GM18505 (cell line): Measurements from ENCODE around the gene IL21R.

ENCODE experiments used
- ATAC-seq: cut with Tn5 transposase; IDR thresholded peaks from one replicate; pipeline ENCODE4 v1.9.1; 2021; ENCODE audit not compliant: unreplicated experiment
- POLR2A ChIP-seq: IDR thresholded peaks from 4 replicates; pipeline ENCODE4 v1.6.1; 2011; ENCODE audit warnings: borderline replicate concordance; ENCODE audit not compliant: insufficient read depth, insufficient read length; ENCODE audit errors: extremely low read depth

Gene IL21R

DNA sequence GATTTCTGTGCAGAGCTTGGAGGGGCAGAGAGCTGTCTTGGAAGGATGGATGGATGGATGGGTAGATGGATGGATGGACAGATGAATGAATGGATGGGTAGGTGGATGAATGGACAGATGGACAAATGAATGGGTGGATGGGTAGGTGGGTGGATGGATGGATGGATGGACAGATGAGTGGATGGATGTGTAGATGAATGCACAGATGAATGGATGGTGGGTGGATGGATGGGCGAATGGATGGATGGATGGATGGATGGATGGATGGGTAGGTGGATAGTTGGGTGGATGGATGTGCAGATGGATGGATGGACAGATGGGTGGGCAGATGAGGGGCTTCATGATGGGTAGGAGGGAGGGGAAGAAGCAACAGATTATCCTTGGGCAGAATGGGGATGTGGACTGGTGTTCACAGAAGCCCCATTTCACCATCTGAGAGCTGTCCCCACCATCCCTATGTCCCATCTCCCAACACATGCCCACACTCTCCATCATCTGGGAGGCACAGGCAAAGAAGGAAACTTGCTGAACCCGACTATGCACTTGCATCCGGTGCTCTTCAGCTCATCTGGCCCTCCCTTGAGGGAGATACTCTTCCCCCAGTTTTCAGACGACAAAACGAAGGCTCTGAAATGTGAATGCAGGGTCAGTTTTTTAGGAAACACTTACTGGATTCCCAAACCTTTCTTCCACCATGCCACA is 57.2 kb downstream of the IL21R start:
- no peak for ATAC-seq
- TF ChIP-seq POLR2A, result no peak

DNA sequence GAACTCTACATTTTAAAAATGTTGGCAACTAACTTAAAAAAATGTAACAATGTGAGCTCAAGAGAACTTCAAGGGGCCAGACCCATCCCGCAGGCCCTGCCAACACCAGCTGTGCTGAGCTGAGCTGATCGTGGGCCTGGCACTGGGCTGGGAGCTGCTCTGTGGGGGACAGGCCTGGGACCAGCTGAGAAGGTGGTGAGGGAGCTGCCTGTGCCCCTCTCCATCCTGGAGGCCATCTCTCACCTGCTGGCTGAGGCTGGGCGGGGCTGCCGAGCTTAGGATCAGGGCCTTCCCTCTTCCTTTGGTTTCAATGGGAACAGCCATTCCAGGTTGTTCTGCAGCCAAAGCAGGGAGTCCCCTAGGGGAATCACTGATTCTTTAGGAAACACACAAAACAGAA is 58.2 kb downstream of the IL21R start:
- no peak for TF ChIP-seq POLR2A
- ATAC-seq, result no peak

DNA sequence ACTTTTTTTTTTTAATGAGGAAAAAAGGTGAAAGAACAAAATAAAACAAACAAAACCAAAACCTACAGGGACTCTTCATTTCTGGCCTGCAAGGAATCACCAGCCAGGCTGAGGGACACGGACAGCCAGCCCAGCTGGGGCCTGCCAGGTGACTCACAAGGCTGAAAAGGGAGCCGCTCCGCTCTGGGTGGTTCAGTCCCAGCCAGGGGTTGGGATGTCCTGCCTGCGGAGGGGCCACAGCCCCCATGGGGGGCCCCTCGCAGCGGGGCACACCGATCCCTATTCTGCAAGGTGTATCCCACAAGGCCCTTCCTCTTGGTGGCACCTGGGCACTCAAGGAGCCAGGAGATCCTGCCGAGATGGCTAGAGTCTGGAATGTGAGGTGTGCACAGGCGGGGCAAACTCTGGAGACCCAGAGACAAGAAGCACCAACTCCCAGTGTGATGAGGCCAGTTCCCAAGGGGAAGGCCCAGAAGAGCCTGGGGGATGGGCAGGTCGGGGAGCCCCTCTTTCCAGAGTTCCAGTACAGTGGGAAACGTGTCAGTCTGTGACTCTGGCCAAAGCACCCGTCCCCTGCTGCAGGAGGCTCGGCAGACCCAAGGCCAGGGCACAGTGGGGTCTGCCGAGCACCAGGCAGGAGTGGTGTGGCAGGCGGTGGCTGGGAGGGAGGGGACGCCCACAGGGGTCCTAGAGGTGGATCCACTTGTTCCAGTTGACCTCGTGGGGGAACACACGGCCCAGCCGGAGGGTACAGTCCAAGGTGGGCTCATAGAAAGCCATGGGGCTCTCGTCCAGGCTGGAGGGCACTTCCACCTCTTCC is 58.9 kb downstream of the IL21R start:
- ATAC-seq, result no peak
- no peak for TF ChIP-seq POLR2A

DNA sequence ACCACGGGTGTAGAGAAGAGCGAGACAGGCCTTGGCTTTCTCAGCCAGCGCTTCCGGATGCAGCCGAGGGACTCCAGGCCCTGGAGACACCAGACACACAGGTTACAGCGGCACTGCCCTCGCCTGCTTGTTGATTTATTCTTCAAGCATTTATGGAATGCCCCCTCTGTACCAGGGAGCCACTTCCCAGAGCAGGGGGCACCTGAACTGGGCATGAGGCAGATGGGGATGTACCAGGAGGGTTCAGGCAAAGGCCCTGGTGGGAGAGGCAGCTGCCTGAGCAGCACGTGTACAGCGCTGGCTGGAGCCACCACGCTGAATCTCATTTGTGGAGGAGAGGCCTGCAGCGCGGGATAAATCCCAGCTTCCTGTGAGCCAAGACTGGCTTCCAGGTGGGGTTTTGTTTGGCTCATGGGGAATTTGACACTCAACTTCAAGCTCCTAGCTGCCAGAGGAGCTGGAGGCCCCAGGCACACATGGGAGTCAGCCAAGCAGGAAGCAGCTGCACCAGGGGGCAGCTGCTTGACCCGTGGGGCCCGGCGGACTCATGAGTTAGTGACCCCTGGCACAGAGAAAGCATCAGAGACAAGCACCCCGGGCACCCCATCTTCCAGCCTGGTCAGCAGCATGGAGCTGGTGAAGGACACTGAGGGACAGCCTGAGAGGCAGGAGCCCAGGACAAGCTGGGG is 59.7 kb downstream of the IL21R start:
- ATAC-seq, result no peak
- TF ChIP-seq POLR2A, result no peak

DNA sequence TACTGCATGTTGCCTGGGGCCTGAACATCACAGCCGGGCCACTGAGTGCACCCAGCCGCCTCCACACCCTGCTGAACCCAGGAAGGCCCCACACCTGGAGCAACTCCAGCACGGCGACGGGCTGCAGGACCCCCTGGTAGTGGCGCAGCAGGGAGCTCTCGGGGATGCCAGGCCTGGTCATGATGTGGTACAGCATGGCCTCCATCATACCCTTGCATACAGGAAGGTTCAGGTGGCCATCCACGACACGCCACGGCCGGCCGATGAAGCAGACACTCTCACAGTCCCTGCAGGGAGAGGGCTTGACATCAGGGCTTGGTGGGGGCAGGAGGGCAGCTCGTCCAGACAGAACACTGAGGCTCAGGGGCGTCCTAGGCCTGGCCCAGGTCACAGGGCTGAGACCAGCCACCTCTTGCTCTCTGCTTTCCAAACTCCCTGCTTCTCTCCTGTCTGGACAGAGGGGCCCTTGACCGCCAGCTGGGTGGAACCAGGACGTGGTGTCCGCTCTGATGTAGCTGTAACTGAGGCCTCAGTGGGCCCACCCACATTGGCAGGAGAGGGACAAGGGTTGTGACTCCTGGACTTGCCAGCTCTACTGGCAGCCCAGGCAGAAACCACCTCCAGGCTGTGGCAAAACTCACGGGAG is 60.3 kb downstream of the IL21R start:
- no peak for TF ChIP-seq POLR2A
- no peak for ATAC-seq

DNA sequence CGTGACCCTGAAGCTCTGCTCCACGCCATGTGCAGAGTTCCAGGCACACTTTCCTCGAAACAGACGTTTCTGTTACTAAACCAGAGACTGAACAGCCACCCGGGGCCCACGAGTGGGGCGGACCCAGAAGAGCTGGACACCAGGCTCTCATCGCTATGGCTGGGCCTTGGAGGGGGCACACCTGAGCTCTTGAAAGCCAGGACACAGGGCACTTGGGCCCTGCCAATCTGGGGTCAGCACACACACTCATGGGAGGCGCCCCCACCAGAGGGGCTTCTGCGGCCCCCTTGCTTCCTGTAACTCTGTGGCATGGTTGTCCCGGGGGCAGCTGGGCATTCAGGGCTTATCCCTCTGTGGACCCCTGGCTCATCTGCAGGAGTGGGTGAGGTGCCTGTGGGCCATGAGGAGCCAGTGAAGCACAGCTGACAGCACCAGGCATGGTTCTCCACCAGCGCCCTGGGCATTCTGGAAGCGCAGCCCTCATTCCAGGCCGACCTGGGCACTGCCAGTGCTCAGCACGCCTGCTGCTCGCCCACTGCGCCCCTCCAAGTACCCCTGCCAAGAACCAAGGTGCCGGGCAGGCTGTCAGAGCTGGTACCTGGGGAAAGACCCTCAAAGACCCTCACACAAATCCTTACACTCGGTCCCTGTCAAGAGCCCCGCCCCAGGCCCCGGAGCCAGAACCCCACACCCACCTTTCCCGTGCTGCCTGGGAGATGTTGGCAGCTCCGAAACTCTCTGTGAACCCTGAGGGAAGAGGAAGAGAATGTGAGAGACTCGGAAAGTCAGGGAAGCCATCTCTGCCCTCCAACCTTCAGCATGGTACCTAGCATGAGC is 61.1 kb downstream of the IL21R start:
- no peak for ATAC-seq

DNA sequence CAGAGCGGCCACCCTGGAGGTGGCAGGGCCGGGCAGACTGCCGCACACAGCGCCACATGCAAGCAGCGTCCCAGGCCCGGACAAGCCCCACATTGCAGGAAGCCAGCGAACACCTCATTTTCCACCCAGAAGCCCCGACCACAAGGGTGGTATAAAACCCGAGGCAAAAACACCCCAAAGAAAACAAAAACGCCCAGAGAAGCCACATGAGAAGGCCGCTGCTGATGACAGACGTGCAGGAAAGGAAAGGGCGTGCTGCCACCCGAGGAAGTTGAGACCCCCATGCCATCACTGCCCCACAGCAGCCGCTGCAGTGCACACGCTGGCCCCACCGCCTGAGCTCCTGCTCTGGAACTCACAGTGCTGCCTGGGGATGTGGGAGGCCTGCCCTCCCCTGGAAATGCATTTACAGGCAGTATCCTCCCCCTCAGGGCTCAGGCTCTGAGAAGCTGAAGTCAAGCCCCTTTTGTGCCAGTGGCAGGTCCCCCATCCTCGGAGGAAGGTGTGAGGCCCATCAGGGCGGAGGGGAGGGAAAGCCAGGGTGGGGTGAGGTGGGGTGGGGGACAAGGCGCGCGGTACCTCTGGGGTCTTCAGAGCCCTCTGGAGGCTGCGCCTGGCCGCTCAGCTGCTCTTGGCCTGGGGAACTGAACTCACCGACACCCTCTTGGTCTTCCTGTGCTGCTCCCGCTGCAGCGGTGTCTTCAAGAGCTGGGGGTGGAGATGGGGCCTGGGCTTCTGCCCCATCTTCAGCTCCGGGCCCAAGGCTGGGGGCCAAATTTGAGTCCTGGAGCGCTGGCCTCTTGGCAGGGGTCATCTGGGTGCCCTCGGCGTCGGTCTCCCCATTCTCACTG is 62.0 kb downstream of the IL21R start:
- ATAC-seq, result no peak

More for the DNA sequence above, 61.1 kb downstream of the IL21R start:
- no peak for TF ChIP-seq POLR2A

DNA sequence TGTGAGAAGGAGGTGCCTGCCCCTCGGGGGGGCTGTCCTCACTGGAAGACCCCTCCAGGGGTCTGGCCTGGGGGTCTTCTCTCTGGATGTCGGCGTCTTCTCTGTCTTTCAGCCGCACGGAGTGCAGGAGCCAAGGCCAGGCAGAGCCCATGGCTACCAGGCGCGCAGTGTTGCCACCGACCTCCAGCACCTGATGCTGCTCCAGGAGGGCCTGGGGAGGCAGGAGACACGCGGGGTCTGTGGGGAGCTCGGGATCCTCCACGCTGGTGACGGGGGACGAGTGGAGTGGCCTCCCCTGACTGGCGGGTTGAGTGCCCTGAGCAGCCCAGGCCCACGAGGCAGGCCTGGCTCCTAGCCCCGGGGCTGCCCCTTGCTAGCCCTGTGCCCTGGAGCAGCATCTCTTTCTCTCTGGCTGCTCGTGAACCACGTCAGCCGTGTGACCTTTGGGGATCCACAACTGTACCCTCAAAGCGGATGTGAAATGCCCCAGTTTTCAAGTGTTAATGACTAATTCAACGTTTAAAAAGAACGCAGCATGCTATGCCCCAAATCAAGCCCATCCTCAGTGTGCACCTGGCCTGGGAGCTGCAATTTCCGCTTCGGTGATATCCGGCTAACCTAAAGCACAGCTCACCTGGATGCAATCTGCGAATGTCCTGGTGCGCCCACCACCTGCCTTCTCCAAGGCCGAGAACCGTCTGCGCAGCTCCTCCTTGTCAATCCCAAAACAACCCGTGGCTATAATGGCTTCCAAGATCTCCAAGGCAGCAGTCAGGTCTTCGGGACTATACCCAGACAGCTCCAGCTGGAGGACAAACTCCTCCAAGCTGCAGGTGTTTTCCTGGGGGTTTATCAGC is 62.9 kb downstream of the IL21R start:
- no peak for ATAC-seq
- TF ChIP-seq POLR2A, result no peak

More for the DNA sequence above, 62.0 kb downstream of the IL21R start:
- no peak for TF ChIP-seq POLR2A

DNA sequence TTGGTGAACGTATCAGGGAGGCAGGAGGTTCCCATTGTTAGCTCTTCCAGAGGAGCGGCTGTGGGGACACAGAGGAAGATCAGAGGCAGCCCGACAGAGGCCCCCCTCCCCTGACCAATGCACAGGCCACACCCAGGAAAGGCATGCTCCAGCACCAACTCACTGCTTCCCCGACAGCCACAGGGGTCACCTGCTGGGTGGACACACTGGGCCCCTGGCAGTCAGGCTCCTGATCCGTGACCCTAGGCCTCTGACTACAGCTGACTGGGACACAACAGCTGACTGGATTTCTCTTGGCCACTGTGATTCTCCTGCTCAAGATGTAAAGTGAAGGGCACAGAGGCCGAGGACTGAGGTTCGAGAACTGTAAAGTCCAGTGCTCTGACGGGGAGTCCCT is 63.5 kb downstream of the IL21R start:
- ATAC-seq, result no peak
- TF ChIP-seq POLR2A, result no peak

DNA sequence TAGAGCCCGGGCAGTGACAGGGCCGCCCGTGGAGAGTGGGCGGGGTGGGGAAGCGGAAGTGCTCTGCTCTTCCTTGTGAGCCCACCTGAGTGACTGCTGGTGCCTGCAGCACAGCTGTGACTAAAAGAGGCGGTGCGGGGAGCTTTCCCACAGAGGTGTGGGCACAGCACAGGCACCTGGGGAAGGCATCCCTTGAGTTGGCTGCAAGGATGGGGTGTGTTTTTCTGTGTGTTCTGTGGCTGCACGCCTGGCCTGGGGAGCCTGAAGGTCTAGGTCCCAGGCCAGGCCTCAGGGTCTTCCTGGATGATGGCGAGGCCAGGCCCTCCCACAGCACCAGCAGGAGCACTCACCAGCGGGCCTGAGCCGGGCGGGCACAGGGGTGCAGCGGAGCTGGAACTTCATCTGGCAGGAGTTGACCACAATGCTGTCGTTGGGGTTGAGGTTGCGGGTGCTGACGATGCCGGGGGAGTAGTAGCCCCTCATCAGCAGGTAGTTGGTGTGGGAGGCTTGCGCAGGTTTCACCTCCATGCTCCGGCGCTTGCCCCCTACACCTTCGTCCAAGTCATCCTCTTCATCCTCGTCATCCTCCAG is 67.1 kb downstream of the IL21R start:
- no peak for TF ChIP-seq POLR2A
- ATAC-seq, result no peak

DNA sequence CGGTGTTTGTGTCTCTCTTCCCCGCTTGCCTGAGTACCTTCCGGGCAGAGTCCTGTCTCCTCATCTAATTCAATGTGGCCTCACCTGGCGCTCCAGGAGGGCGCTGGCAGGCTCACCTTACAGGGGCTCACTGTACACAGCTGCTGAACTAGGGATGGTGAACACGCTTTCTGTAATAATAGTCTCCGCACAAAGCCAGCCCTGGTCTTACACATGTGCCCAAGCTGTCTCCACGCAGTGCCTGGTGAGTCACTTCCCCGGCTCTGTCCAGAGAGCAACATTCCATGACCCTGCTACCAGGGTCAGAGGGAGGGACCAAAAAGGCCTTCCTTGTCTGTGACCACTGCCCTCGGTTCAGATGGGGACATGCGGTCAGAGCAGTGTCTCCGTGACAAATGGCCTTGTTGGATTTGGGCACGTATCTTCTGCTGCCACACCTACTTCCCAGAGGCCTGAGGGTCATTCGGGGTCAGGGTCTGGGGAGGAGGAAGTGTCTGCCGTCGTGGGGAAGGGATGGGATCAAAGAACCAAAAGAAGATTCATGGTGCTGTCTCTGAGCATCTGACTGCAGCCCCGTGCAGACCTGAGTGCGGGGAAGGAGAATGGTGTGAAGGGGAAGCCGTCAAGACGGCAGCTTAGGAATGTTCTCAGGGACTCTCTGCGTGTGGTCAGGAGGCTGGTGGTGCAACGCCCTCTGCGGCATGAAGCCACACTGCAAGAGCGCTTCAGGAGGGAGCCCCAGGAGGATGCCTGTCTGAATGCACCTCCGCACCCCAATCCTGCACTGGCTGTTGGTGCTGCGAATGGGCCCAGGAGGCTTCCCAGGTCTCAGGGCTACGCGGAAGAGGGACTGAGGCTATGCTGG is 68.8 kb downstream of the IL21R start:
- ATAC-seq, result no peak
- TF ChIP-seq POLR2A, result no peak
